CD4-positive, alpha-beta T cell treated with Interleukin-1 beta for 1 hour (primary cell): Measurements from ENCODE around the gene CWF19L2.
"Not testable (repeated sequence)": the region's sequence is repeated elsewhere in the genome, so short reads cannot be mapped to it uniquely, and the experiment has no call there.

Source experiments
- DNase-seq, 2 donors: peaks; one replicate each; pipeline ENCODE4 v3.0.0-alpha.2; 2020 to 2022

The CWF19L2 gene

DNA sequence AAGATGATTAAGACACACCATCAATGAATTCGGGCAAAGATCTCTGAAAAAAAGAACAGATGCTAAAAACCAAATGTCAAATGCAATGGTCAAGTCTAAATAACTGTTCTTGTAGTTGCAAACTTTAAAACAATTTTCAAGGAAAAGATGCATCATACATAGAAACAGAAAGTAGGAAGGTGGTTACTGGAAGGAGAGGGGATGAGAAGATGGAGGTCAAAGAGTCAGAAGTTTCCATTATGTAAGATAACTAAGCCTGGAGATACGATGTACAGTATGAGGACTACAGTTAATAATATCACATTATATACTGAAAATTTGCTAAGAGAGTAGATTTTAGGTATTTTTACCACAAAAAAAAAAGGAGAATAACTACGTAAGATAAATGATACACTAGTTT is 27.1 kb downstream of the CWF19L2 start:
- DNase-seq = no peak

- no peak for DNase-seq
These were observed 29.9 kb downstream of the CWF19L2 start for GRCh38 chr11:107427569-107428180.

DNA sequence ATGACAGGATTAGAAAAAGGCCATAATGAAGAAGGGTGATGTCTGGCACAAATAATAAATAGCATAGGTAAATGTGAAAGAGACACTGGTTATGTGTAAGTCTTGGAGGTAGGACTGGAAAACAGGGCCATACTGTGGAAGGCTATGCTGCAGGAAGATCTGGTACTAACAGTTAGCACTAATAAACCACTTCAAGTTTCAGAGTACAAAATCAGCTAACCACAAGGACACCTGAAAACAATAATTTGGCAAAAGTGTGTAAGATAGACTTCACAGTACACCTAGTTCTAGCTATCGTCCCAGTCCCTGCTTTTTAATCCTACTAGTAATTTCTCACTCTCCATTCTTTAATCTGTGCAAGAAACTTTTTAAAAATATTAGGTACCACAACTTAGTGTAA is 44.3 kb downstream of the CWF19L2 start:
- DNase-seq = no peak

- no peak for DNase-seq
These were observed 48.8 kb downstream of the CWF19L2 start for GRCh38 chr11:107408762-107409211.

GRCh38 chr11:107405260-107405659 is 52.4 kb downstream of the CWF19L2 start:
- DNase-seq = no peak

DNA sequence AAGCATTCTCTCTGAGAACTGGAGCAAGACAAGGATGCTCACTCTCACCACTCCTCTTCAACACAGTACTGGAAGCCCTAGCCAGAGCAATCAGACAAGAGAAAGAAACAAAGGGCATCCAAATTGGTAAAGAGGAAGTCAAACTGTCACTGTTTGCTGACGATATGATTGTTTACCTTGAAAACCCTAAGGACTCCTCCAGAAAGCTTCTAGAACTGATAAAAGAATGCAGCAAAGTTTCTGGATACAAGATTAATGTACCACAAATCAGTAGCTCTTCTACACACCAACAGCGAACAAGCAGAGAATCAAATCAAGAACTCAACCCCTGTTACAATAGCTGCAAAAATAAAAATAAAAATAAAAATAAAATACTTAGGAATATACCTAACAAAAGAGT is 56.5 kb downstream of the CWF19L2 start:
- DNase-seq = not testable (repeated sequence)

DNA sequence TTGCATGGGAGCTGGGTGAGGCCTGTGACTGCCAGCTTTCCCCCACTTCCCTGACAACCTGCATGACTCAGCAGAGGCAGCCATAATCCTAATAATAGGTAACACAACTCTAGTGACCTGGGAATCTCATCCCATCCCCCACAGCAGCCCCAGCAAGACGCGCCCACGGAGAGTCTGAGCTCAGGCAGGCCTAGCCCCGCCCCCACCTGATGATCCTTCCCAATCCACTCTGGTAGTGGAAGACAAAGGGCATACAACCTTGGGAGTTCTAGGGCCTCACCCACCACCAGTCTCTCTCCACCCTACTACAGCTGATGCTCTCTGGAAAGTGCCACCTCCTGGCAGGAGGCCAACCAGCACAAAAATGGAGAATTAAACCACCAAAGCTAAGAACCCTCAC is 60.3 kb downstream of the CWF19L2 start:
- no peak for DNase-seq

DNA sequence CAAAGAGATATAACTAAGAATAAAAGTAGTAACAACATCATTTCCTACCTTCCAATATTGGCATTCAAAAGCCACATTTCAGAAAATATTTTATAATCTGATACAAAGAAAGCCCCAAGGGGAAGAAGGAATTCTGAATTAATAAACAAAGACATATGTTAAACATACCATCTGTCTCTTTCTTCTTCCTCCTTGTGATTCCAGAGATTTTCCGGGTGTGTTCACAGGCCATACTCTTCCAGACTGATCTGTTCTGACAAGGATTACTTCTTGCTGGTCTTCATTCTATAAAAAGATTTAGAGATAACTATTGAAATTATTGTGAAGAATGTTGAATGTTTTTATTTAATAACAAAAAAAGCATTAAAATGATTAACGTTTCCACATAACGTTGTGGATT is 65.0 kb downstream of the CWF19L2 start:
- no peak for DNase-seq

DNA sequence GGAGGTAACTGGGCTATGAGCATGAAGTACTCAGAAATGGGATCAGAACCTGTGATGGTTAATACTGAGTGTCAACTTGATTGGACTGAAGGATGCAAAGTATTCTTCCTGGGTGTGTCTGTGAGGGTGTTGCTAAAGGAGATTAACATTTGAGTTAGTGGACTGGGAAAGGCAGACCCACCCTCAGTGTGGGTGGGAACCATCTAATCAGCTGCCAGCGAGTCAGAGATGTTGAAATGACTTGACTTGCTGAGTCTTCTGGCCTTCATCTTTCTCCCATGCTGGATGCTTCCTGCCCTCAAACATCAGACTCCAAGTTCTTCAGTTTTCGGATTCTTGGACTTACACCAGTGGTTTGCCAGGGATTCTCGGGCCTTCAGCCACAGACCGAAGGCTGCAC is 66.9 kb downstream of the CWF19L2 start:
- DNase-seq = not testable (repeated sequence)

DNA sequence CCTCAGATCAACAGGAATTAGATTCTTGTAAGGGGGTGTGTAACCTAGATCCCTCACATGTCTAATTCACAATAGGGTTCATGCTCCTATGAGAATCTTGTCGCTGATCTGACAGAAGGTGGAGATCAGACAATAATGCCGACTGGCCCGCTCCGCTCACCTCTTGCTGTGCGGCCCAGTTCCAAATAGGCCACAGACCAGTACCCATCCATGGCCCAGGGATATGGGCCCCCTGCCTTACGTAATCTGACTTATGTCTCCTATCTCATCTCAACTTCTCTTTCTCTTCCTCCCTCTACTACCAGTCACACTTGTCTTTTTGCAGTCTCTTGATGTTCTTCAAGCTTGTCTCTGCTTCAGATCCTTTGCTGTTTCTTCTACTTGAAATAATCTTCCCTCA is 70.0 kb downstream of the CWF19L2 start:
- DNase-seq = no peak

- no peak for DNase-seq
These were observed 72.2 kb downstream of the CWF19L2 start for GRCh38 chr11:107385361-107385981.

GRCh38 chr11:107384144-107384852 is 73.3 kb downstream of the CWF19L2 start:
- no peak for DNase-seq

- DNase-seq = no peak
These were observed 85.2 kb downstream of the CWF19L2 start for GRCh38 chr11:107372439-107372838.

DNA sequence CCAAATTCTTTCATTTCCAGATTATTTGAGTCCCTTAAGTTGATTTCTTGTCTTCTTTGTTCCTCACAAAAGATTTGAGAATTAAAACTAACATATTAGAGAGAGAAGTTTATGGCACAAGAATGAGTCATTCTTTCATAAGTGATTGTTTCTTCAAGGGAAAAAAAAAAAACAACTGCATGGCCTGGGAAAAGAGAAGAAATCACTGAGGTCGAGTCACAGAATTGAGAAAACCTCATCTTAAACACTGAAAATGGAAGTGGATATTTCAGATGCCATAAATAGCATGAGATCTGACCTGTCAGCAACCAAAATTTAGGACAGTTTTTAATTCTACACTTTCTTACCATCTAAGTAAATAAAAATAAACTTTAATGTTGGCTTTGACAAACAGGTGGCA is 87.2 kb downstream of the CWF19L2 start:
- DNase-seq = no peak

GRCh38 chr11:107359701-107360100 is 97.9 kb downstream of the CWF19L2 start:
- no peak for DNase-seq

GRCh38 chr11:107357877-107358276 is 99.7 kb downstream of the CWF19L2 start:
- DNase-seq = no peak

DNA sequence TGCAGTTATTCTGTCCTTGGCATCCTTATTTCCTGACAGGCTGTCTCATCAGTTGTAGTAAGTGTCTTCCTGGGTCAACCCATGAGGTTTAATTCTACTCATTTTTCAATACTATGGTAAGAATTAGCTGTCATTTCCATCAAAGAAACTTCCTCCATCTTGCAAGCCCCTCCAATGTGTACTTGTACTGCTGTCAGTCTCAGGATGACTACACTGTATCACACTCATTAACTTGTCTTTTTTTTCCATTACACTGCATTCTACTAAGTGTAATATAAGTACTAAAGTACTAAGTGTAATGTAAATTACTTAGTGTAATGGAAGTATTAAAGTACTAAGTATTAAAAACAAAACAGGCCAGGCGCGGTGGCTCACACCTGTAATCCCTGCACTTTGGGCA is 102.8 kb downstream of the CWF19L2 start:
- no peak for DNase-seq

DNA sequence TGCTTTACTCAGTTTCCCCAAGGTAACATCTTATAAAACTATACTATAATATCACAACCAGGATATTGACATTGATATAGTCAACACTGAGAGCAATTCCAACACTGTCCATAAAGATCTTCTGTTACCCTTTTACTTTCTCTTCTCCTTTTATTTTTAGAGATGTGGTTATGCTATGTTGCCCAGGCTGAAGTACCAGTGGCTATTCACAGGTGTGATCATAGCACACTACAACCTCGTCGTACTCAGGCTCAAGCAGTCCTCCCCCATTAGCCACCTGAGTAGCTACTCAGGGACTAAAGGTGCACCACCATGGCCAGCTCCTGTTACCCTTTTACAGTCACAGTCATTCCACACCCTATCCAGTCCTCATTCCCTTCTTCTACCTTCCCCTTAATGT is 119.7 kb downstream of the CWF19L2 start:
- no peak for DNase-seq

GRCh38 chr11:107331728-107332127 is 125.9 kb downstream of the CWF19L2 start:
- no peak for DNase-seq

DNA sequence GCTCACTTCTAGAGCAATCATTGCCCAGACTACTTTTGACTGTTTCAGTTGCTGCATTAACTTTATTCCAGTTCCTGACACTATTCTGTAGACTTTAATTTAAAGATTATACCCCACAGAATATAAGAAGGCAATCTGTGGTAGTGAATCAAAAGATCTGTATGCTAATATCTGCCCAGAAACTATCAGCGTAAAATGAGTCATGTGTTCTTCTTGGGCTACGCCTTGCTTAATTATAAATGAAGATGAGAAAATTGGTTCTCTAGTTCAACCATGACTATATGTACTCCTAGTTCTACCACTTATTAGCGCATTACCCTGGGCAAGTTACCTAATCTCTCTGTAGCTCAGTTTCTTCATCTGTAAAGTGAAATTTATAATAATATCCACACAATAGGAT is 128.5 kb downstream of the CWF19L2 start:
- no peak for DNase-seq

- no peak for DNase-seq
These were observed 141.2 kb downstream of the CWF19L2 start for GRCh38 chr11:107316426-107316825.

GRCh38 chr11:107307991-107308390 is 149.6 kb downstream of the CWF19L2 start:
- no peak for DNase-seq

DNA sequence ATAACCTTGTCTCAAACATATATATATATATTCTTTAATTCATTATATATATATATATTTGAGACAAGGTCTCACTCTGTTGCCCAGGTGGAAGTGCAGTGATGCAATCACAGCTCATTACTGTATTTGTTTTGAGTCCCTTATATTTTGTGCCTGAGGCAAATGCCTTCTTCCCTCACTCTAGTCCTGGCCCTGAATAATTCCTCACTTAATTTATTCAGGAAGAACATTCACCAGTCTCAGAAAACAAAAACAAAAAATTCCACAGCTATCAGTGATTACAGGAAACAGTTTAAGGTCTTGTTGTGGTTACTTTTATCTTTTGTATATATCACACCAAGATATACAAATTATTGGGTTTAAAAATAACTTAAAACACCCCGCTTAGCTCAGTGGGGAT is 155.7 kb downstream of the CWF19L2 start:
- no peak for DNase-seq

DNA sequence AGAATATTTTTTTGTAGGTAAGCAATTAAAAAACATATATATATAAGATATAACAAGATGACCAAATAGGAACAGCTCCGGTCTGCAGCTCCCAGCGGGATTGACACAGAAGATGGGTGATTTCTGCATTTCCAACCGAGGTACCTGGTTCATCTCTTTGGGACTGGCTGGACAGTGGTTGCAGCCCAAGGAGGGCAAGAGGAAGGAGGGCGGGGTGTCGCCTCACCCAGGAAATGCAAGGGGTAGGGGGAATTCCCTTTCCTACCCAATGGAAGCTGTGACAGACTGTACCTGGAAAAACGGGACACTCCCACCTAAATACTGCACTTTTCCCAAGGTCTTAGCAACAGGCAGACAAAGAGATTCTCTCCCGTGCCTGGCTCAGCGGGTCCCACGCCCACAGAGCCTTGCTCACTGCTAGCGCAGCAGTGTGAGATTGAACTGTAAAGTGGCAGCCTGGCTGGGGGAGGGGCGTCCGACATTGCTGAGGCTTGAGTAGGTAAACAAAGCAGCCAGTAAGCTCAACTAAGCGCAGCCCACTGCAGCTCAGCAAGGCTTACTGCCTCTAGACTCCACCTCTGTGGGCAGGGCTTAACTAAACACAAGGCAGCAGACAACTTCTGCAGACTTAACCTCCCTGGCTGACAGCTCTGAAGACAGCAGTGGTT is 163.8 kb downstream of the CWF19L2 start:
- DNase-seq = no peak
